NCI-H524 treated with DMSO at 0.1 percent for 48 hours (cell line): ENCODE data around the gene CDKL5.
A peak's percentile ranks its signal among the peaks of the same experiment; 100 is the strongest.
"Not testable (repeated sequence)": the region's sequence is repeated elsewhere in the genome, so short reads cannot be mapped to it uniquely, and the experiment has no call there.

Source experiments
- DNase-seq: peaks from one replicate; lab custom pipeline; 2025; lab: John Stamatoyannopoulos, UW

The CDKL5 gene

DNA sequence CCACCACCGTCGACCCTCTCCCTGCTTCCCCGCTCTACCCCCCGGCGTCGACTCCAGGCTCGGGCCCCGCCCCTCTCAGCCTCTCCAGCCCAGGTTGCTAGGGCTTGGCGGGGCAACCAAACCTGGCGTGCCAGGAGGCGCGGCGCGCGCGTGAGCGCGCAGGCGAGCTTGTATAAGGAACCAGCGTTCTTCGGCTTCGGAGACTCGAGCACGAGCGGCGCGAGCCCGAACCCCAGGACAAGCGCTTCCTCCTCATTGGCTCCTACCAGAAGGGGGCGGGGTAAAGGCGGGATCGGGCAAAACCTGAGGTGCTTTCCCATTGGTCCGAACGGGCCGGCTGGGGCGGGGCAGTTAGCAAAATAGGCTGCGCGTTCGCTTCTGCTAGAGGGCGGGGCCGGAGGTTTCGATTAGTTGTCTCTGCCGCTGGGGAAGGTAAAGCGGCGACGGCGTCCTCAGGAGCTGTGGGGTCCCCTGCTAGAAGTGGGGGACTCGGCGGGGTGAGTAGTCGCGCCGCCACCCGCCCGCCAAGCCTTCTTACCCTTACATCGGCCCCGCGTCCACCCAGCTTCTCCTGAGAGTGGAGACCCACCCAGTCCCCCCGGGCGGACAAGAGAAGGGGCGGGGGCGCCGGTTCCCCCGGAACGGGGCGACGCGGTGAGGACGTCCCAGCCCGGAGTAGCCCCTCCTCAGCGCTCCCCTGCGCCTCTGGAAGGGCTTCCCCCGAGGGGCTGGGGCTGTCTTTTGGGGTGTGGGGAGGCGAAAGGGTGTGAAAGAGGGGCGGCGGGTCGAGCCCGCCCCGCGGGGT lies at the start of gene CDKL5:
TSS of gene CDKL5 (plus strand) at position 410 of the 805 bp plus-strand sequence. CDS start 81,489 bp downstream, outside the sequence.
- peak; percentile 97 for DNase-seq

DNA sequence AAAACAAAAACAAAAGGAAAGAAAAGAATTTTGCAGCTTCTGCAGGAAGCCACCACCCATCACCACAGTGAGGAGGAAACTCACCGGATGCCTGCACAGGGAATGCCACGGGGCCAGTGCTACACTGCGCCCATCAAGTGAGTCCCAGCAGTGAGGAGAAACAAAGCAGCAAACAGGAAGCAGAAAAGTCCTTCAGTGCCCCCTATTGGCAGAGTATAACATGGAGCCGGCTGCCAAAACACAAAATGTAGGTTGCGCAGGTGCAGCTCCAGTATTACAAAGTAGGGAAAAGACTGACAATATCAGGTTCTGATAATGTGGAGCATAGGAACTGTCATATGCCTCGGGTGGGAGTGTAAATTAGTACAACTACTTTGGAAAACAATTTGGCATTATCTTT lies 47.6 kb upstream of the CDKL5 start:
- DNase-seq: peak; percentile 19

DNA sequence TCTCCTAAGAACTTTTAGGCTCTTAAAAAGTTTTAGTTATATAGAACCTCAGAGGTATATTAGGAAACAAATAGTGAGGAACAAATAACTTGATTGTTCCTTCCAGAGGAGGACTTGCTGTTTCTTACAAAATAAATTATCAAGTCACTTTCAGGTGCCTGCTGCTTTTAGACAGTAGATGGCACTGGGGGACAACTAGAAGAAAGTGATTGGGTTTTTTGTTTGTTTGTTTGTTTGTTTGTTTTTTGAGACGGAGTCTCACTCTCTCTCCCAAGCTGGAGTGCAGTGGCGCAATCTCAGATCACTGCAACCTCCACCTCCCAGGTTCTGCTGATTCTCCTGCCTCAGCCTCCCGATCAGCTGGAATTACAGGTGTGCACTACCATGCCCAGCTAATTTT lies 35.4 kb upstream of the CDKL5 start:
- no peak for DNase-seq

DNA sequence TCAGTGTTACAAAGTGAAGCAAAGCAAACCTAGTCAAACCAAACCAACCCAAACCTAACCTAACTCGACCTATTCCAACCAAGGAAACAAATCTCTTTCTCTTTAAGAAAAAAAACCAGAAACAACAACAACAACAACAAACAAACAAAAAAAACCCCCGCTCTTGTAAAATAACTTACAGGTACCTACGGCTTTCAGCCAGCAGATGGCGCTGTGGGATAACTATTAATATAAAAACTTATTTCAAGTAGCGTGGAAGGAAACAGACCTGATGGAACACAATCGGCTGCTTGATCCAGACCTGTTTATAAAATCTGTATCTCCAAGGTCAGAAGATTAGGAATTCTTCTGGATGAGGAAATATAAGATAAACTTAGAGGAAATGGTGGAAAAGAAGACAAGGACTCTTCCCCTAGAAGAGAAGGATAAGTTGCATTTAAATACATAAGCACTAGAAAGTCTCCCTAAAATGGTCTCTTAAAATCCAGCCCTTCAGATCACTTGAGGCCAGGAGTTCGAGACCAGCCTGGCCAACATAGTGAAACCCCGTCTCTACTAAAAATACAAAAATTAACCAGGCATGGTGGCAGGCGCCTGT lies 34.4 kb upstream of the CDKL5 start:
- DNase-seq: no peak

DNA sequence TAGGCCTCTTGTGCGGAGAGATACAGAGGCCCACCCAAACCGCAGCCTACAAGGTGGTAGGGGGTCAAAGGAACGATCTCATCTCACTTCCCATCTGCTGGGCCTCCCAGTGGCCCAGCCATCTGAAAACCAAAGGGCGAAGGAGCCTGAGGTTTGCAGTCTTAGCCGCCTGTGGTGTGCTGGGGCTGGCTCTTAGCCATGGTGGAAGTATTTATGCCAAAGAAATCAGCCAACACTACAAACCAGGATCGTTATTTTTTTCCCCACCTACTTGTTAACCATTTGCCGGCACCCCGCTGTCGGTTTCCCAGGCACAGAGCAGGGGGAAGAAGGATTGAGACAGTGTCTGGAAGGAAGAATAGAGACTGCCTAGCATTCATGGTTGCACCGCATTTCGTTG lies 30.9 kb upstream of the CDKL5 start:
- DNase-seq: no peak

DNA sequence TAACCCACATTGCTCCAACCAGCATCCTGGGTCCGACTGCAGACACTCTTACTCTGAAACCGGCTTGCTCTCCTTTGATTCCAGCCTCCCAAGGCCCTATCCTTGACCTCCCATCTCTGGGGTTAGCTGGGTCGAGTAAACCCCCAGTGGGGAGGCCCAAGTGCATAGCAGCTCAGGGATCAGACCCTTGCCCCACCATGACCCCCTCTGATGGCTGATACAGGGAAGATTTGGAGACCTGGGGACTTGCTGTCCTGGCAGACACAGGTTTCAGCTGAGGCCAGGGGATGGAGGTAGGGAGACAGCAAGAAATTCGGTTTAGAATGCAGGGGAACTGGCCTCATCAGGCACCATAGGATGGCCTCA lies 23.6 kb upstream of the CDKL5 start:
- DNase-seq: no peak

DNA sequence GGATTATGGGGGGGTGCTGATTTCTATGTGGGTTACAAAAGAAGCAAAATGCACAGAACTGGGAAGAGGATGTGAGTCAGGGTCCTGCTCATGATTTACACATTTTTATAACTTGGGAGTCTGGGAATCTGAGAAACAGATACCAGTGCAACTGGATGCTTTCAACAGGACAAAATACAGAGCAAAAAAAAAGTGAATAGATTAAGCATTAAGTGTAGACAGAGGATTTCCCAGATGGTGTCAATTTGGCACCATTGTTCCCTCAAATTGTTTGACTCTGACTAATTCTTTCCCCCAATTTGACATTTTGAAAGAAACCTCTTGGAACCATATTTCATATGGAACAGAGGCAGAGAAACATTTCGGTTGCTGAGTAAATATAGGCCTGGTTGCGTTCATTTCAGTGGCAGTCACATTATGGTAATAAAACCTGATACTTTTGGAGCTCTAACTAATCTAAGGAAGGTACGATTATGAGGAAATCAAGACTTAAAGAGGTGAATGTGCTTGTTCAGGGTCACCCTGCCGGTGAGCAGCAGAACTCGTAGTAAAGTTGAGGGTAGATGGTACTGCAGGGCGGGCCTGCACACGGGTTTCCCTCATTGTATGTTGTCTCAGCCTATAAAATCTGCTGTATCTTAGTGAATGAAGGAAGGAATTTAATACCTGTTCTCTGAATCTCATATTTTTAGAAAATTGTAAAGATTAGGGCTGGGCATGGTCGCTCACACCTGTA lies 18.7 kb upstream of the CDKL5 start:
- DNase-seq: no peak

DNA sequence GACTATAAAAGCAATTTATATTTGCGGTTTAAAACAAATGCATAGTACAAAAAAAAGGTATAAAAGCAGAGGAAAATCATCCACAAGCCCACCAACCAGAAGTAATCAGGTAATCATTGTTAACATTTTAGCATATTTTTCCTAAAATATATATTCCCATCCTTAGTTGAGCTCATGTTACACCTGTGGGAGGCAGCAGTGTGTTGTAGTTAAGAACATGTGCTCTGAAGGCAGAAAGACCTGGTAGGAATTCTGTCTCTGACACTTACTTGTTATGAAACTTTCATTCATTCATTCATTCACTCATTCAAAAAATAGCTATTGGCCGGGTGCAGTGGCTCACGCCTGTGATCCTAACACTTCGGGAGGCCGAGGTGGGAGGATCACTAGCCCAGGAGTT lies 15.4 kb upstream of the CDKL5 start:
- peak; percentile 14 for DNase-seq

DNA sequence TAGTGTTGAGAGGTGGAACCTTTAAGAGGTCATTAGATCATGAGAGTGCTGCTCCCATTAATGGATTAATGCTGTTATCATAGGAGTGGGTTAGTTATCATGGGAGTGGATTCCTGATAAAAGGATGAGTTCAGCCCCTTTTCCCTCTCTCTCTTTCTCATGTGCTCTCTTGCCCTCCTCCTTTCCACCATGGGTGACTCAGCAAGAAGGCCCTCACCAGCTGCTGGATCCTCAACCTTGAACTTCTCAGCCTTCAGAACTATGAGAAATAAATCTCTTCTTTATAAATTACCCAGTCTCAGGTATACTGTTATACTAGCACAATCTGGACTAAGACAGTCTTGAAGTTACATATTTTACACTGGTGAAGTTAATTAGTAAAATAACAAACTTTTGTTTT lies 10.0 kb upstream of the CDKL5 start:
- DNase-seq: no peak

DNA sequence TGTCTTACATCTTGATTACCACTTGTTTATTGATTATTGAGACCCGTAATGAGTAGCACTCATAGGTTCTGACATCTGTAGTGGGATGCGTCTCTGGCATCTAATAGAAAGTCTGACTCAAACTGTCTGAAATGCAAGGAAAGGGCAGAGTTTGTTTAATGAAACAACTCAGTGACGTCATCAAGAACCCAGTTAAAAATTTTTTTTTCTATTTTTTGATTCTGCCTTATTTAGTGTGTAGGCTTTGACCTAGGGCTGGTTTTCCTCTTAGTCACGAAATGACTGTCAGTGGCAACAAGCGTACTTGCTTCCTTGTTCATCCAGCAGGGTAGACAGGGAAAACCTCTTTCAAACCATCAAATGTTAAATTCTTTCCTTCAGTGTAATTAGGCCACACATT lies 3.1 kb upstream of the CDKL5 start:
- no peak for DNase-seq

DNA sequence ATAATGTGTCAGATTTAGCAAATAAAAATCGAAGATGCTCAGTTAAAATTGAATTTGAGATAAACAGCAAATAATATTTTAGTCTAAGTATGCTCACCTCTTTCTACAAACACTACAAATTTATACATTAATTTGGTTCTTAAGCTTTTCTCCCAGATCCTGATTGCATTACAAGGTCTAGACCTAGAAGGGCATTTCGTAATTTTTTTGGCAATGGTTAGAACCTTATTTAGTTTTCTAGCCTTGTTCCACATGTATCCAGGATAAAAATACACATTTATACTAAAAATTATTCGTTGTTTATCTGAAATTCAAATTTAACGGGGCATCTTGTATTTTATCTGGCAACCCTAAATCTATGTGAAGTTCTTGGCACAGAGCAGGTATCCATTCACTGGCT lies 2.5 kb upstream of the CDKL5 start:
- no peak for DNase-seq

DNA sequence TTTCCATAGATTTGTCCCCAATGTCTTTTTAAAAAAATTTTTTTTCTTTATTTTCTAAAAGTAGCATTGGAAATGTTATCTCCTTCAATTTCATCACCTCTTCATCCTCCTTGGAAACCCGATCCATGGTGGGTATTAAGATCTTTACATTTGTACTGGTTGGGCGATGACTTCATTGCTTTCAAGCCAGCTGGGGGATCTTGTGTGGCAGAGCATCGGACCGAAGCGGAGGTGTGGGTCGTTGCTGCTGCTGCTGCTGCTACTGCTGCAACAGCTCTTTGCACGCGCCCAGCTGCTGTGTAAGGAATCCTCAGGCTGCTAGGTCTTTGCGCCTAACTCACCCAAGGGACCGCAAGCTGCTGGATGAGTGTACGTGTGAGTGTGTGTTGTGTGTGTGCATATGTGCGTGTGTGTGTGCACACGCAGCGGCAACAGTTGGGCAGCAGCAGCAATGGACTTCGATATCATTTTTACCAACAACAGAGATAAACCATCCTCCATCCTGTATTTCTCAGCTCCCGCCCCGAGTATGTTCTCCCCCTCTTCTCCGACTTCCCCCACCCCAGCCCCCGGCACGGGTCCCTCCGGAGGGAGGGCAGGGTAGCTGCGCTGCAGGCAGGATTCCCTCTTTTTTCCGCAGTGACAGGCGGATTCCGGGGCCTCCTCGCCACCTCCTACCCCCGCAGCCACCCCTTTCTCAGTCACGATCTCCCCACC lies 768 bp upstream of the CDKL5 start:
- peak; percentile 82 for DNase-seq

DNA sequence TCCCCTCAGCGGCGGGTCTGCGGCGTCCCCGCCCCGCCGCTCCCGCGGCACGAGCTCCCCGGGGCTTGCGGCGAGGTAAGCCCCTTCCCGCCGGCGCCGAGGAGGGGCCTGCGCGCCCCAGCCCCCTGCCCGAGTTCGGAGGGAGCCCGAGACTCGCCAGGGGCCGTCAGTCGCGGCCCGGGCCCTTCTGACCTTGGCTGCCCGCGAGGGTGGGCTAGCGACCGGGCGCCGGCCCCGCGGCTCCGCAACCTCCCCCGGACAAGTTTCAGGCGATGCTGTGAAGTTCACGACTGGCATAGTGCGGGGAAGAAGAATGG lies 554 bp downstream of the CDKL5 start:
- no peak for DNase-seq

DNA sequence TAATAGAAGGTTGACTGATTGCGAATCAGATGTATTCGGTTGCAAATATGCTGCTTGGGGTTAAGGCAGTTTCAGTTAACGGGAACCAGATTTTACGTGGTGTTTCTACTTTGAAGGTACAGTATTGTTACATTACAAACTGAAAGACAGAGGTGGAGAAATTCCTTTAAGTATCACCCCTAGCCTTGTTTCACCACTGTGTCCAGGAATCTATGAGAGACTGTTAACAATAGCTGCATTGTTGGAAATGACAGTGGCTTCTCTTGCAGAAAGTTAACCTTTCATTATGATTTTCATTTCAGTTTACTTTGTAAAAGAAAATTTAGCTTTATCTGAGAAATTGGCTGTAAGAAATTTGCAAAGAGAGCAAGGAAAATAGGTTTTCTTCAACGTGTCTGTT lies 2.6 kb downstream of the CDKL5 start:
- DNase-seq: no peak

DNA sequence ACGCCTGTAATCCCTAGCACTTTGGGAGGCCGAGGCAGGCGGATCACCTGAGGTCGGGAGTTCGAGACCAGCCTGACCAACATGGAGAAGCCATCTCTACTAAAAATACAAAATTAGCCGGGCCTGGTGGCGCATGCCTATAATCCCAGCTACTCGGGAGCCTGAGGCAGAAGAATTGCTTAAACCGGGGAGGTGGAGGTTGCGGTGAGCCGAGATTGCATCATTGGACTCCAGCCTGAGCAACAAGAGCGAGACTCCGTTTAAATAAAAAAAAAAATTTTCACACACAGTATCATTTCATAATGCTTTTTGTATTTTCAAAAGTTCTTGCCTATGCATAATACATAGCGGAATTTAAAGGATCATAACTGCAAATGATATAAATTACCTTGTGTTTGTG lies 7.9 kb downstream of the CDKL5 start:
- not testable (repeated sequence) for DNase-seq

DNA sequence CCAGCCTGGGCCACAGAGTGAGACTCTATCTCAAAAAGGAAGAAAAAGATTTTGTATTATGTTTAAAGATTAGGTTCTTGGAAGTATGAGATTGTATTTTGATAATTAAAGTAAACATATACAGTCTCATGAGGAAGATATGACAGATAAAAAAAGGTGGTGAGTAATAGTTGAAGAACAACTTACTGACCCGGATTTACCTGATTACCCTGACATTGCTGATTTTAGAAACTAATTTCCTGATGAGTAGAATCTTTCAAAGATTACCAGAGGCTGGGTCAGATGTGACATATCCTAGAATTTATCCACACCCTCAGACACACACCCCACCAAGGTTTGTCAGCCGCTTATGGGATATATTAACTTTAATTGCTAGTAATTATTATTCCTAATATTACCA lies 9.5 kb downstream of the CDKL5 start:
- DNase-seq: no peak

DNA sequence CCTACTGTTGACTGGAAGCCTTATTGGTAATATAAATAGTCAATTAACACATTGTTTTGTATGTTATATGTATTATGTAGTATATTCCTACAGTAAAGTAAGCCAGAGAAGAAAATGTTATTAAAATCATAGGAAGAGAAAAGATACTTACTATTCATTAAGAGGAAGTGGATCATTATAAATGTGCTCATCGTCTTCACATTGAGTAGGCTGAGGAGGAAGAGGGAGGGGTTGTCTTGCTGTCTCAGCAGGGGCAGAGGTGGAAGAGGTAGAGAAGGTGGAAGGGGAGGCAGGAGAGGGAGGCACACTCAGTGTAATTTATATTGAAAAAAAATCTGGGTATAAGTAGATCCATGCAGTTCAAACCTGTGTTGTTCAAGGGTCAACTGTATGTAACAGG lies 10.6 kb downstream of the CDKL5 start:
- no peak for DNase-seq

DNA sequence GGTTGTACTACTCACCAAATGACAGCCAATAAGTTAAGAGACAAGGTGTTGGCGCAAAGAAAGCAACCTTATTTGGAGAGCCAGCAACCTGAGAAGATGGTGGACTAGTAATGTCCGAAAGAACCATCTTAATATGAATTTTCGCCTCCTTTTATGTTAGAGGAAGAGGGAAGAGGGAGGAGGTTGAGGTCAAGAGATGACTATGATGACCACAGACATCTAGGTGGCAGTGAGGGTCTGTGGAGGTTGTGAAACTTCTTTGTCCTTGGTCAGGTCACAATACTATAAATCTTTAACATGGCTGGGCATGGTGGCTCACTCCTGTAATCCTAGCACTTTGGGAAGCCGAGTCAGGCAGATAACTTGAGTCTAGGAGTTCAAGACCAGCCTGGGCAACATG lies 15.4 kb downstream of the CDKL5 start:
- DNase-seq: no peak

DNA sequence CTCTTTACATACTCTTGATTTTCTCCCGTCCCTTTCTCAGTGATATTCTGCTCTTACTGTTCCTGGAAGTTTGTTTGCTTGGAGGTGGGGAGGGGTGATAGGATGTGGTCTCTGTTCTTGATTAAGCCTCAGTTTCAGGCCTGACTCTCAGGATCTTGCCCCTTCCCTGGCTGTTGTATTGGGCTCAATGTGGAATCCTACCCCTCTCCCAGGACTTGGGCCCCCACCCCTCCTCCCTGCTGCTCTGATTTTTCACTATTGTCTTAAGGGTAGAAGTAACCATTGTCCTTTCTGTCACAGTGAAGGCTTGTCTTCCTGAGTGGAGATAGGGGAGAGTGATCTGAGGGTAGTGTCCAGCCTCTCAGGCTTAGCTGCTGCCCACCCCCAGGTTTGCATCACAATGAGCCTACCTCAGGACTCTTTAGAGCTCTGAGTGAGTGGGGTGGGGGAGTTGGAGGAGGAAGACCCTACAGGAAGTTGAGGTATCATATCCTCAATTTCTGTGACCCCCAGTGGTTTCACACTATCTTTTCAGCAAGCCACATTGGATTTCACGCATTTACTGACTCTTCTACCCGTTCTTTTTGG lies 16.5 kb downstream of the CDKL5 start:
- DNase-seq: no peak

DNA sequence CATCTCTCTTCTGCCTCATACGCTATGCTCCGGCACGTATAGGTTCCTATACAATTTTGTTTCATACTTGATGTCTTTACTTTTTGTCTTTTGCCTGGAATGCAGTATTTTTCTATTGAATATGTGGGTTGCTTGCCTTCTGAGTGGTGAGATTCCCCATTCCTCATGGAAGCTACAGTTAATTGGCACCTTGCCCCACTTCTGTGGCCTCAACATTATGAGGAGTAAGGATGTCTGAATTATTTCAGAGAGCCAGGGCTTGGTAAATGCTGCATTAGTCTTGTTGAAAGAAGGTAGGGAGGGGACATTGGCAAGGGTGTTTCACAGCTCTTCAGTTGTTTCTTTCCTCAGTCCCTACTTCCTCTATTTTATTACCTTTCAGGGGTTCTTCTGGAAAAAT lies 23.0 kb downstream of the CDKL5 start:
- DNase-seq: no peak

DNA sequence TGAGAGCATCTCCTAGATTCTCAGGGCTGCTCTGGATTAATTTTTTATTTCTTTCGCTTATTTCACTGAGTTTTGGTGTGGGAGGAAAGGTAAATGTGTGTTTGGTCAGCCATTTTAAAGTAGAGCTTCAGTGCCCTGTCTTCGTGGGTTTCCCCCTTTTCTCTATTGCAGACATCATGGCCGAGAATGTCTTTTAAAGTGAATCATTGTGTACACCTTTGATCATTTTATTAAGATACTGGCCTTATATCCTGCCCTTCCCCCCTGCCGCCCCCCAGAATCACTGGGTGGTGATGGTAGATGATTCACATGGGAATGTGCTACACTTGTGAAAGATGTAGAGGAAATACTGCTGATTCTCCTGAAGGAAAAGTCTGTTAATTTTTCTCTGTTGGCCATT lies 23.8 kb downstream of the CDKL5 start:
- DNase-seq: no peak

DNA sequence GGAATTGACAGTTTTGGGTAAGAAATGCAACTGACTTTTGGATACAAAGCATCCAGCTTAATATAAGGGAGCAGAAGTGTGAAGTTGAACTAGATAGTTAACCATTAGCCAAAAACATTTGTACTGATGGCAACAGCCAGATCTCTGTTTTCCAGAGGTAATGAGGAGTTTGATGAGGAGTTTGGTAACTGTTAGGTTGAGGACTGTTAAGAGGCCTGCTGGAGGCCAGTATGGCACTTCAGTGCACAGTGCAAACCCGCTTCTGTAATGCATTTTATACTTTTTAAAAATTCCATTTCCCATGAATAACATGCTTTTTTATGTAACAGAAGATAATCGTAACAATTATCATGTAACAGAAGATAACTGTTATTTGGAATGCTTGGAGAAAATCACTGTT lies 30.0 kb downstream of the CDKL5 start:
- no peak for DNase-seq
